HFF-Myc (cell line): Measurements from ENCODE around the gene NADSYN1.

ENCODE experiments used
- DNase-seq: peaks from one replicate; pipeline ENCODE4 v3.0.0-alpha.2; 2011; ENCODE audit warnings: low read depth; ENCODE audit errors: extremely low read depth
- H3K4me3 ChIP-seq: replicated peaks from 2 replicates; pipeline ENCODE4 v1.5.1; 2011; ENCODE audit warnings: low read depth, mild to moderate bottlenecking, control low read depth, low read length
- TF ChIP-seq, protein P1 (sequence below): IDR thresholded peaks from 2 replicates; pipeline ENCODE4 v1.5.1; 2012; ENCODE audit warnings: mild to moderate bottlenecking, low read depth, low read length, control low read depth; ENCODE audit errors: missing control alignments

Gene NADSYN1

DNA sequence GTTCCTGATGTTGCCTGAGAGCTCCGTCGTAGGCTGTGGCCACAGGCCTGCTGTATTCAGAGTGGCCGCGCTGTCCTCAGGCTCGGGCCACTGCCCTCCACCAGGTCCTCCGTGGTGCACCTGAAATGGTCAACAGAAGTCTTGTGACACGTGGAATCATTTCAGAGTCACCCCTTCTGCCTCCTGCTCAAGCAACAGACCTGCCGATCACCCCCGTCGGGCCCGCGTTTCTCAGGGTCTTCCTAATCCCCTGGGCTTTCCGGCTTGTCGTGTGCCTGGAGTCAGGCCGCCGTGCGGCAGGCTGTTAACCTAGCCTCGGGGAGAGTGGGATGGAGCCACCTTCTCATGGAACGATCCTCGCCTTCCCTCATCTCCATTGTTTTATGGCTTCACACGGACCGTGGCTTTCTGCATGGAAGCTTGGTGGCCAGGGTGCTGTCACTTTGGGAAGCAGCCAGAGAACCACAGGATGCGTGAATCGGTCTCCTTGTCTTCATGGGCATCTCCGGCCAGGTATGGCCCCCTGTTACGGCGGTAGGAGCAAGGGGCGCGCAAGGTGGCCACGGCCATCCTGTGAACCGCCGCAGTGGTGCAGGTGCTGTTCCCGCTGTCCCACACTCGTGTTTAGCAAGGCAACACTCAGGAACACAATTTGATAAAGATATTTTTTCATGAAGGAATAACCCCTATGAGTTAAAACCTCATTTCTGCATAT is 24.1 kb downstream of the NADSYN1 start:
- no peak overlapping the region for H3K4me3 ChIP-seq
- TF ChIP-seq, protein P1, sequence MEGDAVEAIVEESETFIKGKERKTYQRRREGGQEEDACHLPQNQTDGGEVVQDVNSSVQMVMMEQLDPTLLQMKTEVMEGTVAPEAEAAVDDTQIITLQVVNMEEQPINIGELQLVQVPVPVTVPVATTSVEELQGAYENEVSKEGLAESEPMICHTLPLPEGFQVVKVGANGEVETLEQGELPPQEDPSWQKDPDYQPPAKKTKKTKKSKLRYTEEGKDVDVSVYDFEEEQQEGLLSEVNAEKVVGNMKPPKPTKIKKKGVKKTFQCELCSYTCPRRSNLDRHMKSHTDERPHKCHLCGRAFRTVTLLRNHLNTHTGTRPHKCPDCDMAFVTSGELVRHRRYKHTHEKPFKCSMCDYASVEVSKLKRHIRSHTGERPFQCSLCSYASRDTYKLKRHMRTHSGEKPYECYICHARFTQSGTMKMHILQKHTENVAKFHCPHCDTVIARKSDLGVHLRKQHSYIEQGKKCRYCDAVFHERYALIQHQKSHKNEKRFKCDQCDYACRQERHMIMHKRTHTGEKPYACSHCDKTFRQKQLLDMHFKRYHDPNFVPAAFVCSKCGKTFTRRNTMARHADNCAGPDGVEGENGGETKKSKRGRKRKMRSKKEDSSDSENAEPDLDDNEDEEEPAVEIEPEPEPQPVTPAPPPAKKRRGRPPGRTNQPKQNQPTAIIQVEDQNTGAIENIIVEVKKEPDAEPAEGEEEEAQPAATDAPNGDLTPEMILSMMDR = no peak
- DNase-seq = no peak

DNA sequence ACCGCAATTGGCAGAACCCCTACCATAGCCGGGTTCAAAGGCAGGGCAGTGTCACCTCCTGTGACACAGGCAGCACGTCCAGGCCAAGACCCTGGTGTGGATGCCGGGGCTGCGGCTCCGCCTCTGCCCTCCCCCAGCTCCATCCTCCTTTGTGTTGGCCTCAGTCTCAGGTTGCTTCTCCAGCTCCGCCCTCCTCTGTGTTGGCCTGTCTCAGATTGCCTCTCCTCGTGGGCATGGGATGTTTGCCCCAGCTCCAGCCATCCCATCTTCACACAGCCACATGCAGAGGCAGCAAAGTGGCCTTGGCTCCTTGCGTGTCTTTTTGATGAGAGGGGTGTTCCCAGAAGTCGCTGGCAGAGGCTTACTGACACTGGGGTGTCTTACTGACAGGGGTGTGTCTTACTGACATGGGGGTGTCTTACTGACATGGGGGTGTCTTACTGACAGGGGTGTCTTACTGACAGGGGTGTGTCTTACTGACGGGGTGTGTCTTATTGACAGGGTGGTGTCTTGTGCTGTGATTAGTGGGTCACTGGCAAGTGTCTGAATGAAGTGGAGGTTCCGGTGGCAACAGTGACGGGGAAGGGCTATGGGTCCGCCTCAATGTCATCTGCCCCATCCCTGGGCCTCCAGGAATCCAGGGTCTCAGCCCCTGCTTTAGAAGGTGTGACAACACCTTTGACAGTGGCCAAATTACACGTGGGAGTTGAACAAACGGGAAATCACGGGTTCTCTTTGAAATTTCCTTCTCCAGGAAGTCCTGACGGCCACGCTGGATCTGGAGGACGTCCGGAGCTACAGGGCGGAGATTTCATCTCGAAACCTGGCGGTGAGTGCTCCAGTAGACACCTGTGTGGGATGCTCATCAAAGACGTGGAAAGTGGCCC is 24.9 kb downstream of the NADSYN1 start:
- TF ChIP-seq, protein P1 = no peak

DNA sequence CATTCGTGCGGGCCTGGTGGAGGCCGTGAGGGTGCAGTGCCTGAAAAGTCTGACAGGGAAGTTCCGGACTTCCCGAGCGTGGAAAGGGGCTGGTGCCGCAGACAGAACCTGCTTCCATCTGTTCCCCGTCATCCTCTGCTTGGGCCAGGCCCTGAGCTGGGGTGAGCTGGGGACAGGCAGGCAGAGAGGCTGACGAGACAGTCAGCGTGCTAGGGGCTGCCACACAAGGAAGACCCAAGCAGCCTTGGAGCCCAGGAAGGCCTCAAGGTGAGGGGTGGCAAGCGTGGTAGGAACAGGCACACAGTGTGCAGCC is 25.5 kb downstream of the NADSYN1 start:
- TF ChIP-seq, protein P1 = no peak
- H3K4me3 ChIP-seq = no peak overlapping the region
- DNase-seq = no peak

More for the DNA sequence above, 24.9 kb downstream of the NADSYN1 start:
- H3K4me3 ChIP-seq = no peak overlapping the region
- DNase-seq = peak; percentile 6

DNA sequence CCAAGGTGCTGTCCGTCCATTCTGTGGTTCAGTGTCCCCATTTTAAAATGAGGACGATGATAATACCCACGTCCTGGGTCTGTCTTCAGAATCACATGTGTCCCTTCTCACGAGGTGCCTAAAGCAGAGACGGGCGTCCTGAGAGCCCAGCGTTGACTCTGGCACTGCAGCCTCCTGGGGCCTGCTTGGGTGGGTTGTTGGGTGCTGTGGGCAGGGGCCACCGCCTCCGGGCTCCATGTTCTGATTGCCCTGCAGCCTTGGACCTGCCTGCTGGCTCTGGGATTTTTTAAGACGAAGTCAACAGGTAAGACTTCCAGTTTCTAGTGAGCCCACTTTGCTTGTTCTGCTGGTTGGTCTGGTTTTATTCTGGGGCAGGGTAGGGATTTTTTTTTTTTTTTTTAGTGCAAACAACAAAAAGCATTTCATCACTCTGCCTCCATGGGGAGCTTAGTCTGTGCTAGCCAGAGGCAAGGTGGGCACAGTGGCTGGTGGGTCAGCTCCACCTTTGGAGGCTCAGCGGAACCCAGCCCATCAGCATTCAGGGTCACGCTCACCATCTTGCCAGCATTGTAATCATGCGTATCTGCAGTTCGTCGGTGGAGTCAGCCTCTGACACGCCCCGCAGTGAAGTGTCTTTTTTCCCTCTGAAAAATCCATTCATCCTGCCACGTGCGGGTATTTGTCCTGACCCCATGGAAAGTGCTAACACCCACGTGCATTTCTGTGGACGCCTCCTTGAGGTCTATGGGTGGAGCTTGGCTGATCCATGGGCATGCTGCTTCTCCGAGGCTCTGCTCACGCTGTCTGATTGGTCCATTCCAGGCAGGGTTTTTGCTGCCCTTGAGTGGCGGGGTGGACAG is 28.3 kb downstream of the NADSYN1 start:
- no peak overlapping the region for H3K4me3 ChIP-seq
- TF ChIP-seq, protein P1 = no peak
- no peak for DNase-seq

DNA sequence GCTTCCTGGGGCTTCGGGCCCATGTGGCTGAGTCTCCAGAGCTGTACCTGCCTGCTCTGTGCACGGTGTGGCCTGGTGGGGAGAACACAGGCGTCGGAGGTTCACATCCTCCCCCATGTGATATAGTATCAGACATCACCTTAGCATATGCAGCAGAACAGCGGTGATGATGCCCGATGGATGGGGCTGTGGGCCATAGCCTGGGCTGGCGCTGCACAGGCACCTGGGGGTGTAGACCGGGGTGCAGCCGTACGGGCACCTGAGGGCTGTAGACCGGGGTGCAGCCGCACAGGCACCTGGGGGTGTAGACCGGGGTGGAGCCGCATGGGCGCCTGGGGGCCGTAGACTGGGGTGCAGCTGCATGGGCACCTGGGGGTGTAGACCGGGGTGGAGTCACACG is 29.2 kb downstream of the NADSYN1 start:
- H3K4me3 ChIP-seq = no peak overlapping the region
- TF ChIP-seq, protein P1 = no peak
- DNase-seq = no peak

DNA sequence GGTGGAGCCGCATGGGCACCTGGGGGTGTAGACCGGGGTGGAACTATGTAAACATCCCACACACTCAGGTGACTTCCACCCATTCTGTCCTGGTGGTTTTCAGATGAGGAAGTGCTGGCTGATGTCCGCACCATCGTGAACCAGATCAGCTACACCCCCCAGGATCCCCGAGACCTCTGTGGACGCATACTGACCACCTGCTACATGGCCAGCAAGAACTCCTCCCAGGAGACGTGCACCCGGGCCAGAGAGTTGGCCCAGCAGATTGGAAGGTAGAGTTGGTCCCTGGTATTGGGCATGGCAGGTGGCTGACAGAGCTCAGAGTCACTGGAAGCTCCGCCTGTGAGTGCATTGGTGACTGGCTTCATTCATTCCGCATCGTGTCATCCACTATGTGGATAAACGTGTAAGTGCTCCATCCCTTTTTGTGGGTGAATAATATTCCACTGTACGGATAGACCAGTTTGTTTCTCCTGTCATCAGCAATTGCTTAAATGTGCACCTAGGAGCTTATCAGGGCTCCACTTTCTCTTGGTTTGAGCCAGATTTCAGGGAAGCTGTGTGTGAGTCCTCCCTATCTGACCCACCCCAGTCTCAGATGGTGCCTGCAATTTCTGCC is 29.9 kb downstream of the NADSYN1 start:
- TF ChIP-seq, protein P1 = no peak
- no peak for DNase-seq
- no peak overlapping the region for H3K4me3 ChIP-seq
